Measurements from ENCODE around the gene ABHD17B.

Gene ABHD17B

DNA sequence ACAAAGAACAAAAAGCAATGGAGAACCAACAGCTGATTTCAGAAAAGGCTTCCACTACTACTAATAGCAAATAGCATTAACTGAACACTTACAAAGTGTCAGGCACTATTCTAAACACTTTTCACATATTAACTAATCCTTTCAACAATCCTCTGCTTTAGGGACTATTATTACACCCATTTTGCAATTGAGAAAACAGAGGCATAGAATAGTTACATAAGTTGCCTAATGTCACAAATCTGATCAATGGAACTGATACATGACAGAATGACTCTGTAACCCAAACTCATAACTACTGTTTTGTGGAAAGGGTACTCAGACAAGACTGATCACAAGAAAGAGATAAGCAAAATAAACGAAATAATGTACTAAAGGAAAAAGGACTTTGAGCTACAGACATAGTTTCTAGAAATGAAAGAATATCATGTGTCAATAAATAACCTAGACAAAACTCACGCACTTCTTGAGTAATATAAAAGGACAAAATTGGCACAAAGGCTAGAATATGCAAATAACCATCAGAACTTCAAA is 31.3 kb downstream of the ABHD17B start:
- no peak for DNase-seq

DNA sequence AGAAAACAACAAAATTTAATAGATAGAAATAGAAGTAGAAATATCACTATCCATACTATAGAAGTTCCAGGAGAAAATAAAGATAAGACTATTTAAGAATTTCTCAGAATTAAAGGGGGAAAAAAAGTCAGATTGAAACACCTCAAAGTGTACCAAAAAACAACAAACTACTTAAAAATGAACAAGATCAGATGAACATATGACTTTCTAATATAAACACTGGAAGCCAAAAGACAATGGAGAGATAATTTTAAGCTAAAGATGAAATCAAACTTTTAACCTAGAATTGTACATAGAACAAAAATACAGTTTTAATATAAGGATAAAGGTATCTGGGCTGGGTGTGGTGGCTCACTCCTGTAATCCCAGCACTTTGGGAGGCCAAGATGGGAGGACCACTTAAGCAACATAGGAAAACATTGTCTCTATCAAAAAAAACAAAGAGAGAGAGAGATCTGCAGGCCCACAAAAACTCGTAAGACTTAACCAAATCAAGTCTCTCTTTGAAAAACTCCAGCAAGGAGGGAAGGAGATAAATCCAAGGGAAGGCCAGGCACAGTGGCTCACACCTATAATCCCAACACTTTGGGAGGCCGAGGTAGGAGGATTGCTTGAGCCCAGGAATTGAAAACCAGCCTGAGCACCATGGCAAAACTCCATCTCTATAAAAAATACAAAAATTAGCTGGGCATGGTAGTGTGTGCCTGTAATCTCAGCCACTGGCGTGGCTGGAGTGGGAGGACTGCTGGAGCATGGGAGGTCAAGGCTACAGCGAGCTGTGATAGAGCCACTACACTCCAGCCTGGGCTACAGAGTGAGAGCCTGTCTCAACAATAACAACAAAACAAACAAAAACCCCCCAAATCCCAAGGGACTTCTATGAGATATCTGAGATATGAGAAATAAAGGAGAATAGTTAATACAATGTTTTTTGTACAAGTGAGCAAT is 32.4 kb downstream of the ABHD17B start:
- DNase-seq, result no peak

DNA sequence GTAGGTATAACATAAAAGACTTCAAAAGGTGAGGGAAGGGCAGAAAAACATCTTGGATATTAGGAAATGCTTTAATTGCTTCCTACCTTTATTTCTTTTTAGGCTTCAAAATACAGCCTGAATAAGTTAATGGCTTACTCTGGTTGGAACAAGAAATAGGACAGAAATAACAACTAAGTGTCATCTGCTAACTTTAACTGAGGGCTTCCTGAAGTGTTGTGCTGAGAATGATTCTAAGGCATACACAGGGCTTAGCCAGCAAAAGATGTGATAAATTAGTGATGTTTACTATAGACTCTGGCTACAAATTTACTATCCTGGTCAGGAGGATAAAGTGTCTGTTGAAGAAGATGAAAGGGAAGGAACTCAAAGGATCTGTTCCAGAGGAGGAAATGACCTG is 34.2 kb downstream of the ABHD17B start:
- no peak for DNase-seq

DNA sequence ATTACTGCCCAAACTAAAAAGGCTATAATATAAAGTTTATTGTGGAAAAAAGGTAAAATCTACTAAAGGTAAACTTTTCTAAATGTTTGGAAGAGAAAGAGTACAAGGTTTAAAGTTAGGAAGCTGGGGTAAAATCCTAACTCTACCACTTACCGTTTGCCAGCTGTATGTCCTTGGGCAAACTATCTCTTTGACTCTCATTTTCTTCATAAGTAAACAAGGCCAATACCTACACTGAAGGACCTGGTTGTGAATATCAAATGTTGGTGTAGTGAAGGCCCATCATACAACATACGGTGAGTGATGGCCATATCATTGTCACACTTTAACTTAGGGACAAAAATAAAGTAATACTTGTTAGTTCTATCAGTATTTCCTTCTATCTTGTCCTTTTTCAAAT is 34.9 kb downstream of the ABHD17B start:
- DNase-seq, result no peak

DNA sequence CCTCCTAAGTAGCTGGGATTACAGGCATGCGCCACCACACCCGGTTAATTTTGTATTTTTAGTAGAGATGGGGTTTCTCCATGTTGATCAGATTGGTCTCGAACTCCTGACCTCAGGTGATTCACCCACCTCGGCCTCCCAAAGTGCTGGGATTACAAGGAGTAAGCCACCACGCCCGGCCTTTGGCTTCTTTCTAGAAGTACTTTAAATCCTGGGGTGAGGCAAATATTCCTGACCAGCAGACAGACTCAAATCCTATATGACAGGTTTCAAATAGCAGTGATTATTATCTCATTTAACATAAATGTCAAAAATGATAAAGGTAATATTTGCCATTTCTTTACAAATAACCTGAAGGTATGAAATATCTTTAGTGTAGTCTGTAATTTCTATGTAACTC is 35.6 kb downstream of the ABHD17B start:
- no peak for DNase-seq

DNA sequence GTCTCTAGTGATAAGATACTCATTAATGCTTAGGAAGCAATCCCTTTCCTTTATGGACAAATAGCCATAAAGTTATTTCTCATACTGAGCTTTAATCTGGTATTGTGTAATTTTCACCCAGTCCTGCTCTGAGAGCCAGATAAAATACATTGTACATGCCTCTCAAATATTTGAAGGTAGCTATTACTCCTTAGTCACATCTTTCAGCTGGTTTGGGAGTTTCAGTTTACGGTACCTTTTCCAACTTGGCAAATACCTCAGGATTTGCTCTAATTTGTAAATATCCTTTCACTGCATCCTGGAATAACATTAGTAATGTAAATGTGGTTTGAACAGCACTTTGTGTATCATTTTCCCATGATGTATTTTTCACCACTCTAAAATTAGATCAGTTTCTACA is 47.4 kb downstream of the ABHD17B start:
- no peak for DNase-seq

DNA sequence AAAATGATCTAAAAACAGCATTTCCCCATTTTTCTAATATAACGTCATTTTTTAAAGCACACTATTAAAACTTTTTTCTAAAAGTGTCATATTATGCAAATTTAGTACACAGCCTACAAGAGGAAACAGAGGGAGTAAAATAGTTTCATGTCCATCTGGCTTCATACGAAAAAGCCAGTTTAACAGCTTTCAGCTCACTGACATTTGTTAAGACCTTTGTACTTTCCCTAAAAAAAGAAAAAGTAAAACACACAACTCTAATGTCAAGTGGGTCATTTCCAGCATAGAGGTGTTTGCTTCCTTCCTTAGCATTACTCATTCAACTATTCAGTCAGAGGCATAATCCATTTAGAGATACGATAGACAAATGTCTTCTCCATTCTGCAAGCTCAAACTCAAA is 49.4 kb downstream of the ABHD17B start:
- no peak for DNase-seq

DNA sequence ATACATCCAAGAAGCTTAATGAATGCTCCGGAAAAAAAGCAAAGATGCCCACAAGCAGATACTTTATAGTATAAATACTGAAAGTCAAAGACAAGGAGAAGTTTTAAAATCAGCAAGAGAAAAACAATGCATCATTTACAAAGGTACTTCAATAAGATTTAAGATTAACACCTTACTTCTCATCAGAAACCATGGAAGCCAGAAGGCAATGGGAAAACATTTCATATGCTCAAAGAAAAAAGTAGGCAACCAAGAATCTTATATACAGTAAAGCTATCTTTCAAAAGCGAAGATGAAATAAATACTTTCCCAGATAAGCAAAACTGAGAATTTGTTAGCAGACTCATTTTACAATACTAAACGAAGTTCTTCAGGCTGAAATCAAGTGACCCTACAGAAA is 51.1 kb downstream of the ABHD17B start:
- no peak for DNase-seq

DNA sequence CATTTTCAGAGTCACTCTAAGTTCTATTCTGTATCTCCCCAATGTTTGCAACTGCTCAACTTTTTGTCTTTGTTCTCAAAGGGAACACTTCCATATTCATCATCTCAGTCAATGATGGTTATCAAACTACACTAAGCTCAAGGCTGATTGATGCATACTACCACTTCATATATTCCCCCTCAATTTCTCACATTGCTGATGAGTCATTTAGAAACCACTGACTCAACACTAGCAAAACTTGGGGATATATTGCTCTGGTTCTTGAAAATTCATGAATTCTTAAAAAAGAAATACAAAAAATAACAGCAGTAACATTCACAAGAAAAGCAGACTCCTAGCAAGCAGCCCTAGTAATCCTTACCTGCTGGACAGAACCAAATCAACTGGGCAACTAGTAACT is 52.2 kb downstream of the ABHD17B start:
- DNase-seq, result no peak

DNA sequence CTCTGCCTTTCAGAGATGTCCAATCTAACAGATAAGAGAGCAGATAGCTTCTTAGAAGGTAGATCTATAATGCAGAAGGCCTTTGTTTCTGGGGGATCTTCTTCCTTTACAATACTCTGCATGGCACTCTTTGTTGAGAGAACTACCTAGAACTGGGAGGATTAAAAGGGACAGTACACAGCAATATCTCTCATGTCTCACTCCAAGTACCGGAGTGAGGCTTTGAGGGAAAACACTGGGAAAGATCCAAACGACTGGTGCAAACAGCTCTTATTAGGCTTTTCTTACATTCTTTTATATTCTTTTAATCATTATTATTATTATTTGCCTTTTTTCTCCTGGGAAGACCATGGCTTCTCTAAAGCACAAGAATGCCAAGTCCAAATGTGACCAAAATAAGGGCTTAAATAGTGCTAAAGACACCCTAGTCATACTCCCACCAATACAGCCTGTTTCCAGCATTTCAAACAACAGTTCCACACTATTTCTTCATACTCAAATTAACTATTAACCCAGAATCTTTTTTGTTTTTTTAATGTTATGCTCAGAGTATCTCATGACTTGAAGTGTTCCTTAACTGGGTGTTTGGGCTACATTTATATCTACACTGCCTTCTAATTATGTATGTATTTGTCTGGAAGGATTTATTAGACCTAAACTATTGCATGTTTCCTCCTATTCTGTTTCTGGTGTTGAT is 52.7 kb downstream of the ABHD17B start:
- DNase-seq, result no peak

DNA sequence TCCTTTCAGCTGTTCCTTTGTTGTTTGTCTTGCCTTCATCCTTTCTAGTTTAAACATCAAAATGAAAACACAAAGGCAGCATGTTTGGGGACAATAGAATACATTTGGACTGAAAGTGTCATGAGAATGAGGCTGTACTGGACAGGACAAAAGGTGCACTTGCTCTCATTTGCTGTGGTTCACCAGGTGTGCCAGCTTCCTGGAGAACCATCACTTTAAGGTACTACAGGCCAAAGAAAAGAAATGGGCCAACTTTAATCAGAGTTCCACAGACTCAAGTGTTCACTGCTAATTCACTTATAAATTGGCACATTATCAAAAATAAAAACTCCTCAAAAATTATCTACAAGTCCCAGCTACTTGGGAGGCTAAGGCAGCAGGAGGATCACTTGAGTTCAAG is 53.8 kb downstream of the ABHD17B start:
- no peak for DNase-seq

DNA sequence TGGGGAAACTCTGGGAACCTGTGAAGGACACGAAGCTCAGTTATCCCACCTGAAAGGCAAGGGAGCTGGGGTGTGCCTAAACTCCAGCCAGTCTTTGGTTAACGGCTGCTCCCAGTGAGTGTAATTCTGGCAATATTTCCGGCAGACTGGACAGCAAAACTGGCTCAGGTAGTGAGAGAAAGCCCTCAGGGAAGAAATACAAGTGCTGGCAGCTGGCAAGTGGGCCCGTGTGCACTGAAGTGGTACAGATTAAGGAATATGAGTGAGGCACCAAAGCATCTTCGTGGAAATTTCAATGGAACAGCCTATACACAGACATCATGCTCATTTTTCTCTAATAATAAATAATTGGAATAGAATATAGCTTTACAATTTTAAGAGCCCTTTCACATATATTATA is 56.2 kb downstream of the ABHD17B start:
- no peak for DNase-seq

DNA sequence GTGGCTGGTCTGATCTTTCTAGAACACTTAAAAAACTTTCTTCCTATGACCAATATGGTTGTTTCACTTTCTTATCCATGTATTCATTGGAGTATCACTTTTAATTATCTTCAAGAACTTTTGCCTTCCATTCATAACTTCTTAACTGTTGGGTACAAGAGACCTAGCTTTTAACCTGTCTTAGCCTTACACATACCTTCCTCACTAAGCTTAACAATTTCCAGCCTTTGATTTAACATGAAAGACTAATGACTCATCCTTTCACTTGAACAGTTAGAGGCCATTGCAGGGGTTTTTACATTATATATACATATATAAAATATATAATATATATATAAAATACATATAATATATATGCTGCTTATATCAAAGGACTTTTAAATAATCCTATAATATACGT is 57.9 kb downstream of the ABHD17B start:
- no peak for DNase-seq

DNA sequence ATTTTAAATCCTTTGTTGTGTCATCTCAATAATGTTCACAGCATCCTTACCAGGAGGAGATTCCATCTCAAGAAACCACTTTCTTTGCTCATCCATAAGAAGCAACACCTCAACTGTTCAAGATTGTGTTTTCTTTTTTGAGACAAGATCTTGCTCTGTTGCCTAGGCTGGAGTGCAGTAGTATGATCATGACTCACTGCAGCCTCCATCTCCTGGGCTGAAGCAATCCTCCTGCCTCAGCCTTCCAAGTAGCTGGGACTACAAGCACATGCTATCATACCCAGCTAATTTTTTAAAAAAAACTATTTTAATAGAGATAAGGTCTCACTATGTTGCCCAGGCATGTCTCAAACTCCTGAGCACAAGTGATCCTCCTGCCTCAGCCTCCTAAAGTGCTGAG is 60.0 kb downstream of the ABHD17B start:
- no peak for DNase-seq

DNA sequence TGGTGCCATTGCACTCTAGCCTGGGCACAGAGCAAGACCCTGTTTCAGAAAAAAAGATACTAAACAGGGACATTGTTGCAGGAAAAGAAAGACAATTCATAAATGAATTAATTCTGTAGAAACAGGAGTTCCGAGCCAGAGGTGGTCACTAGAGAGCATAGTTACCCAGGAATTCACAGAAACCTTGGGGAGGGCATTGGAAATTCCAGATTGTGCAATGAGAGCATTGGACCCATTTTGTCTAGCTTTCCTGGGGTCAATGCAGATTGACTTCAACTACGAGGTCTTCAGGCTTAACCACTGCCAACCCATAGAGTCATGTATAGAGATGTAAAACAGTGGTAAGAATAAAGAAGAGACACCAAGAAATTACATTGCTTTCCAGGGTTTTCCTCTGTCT is 63.1 kb downstream of the ABHD17B start:
- no peak for DNase-seq

DNA sequence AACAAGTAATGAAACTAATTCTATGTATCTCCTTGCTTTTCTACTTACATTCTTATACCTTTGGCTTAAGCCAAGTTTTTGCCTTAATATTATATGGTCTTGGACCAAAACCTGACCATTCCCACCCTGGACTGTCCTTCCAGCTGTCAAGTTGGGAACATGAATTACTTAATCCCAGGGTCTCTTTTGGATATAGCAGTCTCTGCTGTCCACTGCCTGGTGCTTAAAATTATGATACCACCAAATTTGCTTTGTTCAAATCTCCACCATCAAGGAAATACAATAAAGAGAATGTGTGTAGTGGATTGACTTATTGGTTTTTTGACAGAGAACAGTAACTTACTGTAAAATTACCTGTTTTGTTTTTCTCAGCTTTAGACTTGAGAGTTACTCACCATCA is 66.2 kb downstream of the ABHD17B start:
- DNase-seq, result no peak

DNA sequence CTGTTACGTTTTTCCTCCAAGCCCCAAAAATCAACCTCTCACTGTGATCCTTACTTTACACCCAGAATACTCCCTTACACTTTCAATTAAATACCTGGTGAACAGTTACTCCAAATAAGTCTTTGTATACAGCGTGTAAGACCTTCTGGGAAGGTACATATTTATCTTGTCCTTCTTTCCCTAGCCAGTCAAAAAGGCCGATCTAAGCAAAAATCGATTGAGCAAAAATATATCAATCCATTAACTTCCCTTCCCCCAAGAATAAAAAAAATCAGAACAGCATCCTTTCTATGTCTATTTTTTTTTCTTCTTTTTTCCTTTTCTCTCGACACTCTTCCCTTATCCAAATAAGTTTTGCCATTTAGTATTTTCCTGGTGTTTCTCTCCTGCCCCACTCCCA is 71.3 kb downstream of the ABHD17B start:
- DNase-seq, result no peak

DNA sequence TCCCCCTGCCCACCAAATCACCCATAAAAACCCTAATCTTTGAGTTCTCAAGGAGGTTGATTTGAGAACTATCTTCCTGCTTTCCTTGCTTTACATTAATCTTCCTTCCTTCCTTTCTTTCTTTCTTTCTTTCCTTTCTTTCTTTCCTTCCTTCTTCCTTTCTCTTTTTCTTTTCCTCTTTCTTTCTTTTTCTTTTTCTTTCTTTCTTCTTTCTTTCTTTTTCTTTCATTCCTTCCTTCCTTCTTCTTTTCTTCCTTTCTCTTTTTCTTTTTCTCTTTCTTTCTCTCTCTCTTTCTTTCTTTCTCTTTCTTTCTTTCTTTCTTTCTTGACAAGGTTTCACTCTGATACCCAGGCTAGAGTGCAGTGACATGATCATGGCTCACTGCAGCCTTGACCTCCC is 75.4 kb downstream of the ABHD17B start:
- no peak for DNase-seq

DNA sequence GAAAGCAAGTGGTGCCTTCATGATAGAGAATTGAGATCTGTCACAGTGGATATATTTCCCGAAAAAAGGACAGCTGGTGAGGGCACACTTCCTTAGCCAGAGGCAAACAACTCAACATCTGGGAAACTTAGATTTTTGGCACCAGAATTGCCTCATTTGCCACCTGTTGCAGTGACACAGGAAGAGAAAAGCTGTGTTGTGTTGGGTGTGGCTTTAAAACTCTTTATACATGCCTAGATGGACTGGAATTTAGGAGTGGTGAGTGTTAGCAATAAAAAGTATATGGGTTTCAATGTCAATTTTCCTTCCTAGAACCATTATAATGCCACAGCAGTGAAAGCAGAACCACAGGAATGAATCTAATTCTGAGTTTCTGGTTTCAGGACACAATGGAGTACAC is 80.1 kb downstream of the ABHD17B start:
- no peak for DNase-seq

DNA sequence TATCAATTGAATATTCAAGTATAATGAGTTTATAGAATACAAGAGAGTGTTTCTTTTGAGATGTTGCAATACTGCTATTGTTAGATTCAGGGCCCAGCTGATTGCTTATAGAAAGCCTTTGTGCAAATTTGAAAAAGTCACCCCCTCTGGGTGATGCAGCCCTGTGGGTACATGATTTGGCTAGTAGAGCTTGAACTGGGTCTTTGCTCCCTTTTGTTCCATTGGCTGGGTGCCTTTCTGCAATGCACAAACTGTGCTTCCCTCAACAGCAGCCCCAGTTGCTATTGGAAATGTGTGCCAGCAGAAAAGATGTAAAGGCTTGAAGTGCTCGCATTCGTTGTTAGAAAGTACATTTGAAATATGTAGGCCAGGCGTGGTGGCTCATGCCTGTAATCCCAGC is 80.8 kb downstream of the ABHD17B start:
- DNase-seq, result peak in 53 of 58 donors; percentile 3 to 97 (median 61)

DNA sequence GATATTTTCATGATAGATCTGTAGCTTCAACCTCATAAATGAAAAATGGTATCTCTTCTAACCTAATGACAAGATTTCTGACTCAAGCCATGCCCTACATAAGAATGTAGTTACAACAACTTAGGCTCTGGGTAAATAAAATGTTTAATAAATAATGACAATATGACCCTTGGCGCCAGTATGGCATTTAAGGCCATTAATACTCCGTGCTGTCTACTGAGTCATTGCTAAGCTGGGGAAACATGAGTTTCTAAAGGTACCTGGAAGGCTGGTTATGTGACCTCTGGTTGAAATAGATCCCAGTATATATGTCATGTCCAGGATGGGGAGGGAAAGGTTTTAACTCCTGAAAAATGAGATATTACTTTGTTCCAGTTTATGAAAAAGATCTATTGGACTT is 84.7 kb downstream of the ABHD17B start:
- DNase-seq, result no peak

DNA sequence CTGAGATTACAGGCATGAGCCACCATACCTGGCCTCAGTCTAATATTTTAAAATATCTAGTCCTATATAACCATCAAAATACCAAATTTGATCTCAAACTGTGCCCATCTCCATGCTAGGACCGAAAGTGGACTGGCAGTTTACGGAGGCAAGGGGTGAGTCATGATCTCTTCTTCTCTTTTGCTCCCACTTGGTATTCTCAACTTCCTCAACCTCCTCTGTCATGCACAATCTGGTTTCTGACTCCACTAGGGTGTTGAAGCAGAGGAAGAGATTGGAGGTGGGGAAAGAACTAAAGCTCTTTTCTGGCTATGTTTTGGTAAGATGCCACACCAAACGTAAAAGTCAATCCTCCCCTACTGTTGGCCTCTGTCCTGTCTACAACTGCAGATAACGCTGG is 86.7 kb downstream of the ABHD17B start:
- DNase-seq, result no peak

DNA sequence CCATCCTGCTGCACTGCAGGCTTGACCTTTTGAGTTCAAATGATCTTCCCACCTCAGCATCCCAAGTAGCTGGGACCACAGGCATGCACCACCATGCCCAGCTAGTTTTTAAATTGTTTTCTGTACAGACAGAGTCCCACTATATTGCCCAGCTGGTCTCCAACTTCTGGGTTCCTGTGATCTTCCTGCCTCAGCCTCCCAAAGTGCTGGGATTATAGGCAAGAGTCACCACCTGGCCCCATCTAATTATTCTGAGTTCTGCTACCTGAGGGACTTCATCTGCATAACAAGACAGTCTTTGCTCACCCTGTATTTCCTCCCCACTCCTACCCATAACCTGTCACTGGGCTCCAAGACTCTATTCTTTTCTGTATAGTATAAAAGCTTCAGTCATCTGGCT is 88.1 kb downstream of the ABHD17B start:
- no peak for DNase-seq
